HG03521 (cell line): Measurements from ENCODE around the gene RAP1A.
"Not testable (repeated sequence)": the region's sequence is repeated elsewhere in the genome, so short reads cannot be mapped to it uniquely, and the experiment has no call there.

Experiments
- ATAC-seq: cut with Tn5 transposase; IDR thresholded peaks from one replicate; pipeline ENCODE4 v1.9.1; 2021; ENCODE audit warnings: mild to moderate bottlenecking, moderate library complexity; ENCODE audit not compliant: unreplicated experiment

Gene RAP1A

GRCh38 chr1:111597426-111597825, 22.2 kb upstream of the RAP1A start:
- ATAC-seq, result no peak

- no peak for ATAC-seq
Measured at GRCh38 chr1:111598544-111598943, 21.0 kb upstream of the RAP1A start.

DNA sequence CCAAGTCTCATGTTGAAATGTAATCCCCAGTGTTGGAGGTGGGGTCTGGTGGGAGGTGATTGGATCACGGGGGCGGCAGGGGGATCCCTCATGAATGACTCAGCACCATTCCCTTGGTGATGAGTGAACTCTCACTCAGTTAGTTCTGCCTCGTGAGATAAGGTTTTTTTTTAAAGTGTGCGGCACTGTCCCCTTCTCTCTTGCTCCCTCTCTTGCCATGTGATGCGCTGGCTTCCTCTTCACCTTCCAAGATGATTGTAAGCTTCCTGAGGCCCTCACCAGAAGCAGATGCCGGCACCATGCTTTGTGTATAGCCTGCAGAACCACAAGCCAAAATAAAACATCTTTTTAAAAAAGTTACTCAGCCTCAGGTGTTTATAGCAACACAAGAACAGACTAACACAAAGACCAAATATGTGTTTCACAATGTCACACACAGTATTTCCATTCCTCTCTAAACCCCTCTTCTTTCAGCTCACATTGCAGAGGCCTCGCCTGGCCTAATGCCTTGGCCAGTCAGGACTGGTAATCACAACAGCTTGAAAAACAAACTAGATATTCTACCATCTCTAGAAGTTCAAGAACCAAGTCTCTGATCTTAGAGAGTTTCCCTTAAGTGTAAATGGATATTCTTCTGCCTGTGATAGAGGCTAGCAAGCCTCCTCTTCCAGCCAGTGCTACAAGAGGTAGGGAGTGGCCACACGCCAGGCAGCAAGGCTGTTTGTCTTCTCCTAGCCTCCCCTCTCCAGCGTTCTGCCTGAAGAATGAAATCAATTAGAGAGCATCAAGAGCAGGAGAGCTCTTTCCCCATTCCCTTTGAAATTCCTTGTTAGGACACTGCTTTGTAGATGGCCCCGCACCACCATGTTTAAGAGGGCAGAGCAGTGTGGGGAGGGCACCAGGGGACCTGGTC, 19.6 kb upstream of the RAP1A start:
- no peak for ATAC-seq

DNA sequence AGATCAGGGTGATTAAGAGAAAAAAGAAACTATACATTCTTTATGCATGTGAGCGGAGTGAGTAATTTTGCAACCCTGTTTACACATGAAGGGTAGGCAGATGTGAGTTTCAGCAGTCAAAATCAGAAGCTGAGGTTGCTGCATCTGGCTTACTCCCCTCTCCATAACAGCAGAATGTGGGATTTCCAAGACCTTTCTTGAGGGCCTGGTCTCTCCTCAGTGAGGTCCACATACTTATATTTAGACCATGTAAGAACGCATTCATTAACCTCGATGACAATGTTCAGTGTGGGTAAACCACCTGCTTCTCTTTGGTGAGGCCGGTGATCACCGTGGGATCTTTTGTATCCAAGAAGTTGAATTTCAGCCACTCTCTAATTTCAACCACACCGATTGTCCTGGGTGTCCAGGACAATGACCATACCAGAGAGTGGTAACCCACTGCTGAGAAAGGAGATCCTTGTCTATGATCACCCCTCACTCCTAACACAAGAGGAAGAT, 18.7 kb upstream of the RAP1A start:
- peak; percentile 49 for ATAC-seq

- no peak for ATAC-seq
Measured at GRCh38 chr1:111602302-111602701, 17.3 kb upstream of the RAP1A start.

DNA sequence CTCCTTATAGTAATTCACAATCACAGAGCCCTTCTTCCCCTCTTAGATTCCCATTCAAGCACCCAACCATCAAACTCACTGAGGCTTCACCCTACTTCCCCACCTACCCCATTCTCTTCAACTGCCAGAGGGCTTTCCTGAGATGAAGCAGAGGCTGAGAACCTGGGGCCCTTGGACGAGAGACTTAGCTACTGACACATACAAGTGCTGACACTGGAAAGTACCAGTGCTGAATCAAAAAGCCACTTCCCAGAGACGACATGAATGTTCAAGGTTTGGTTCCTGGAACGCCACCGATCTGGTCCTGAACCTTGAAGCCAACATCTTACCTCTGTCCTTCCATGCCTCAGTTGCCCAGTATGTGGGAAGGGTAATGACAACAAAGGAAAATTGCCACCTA, 16.6 kb upstream of the RAP1A start:
- no peak for ATAC-seq

DNA sequence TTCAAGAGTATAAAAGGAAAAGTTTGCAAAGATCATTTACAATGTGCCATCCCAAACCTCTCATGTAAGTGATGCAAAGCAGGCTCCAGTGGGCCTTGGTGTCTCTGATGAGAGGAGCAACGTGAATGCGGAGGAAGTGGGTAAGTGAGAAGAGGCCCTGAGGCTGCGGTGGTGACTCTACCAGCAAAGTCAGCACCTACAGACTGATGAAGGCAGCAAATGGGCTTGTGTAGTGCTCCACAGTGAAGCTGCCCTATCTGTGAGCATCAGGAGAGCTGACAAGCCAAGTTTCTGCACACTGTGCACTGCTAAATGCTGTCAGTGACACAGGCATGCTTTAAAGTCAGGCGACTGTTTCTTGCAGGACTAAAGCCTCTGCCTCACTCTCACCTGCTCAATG, 15.6 kb upstream of the RAP1A start:
- no peak for ATAC-seq

- ATAC-seq, result no peak
Measured at GRCh38 chr1:111604931-111605330, 14.7 kb upstream of the RAP1A start.

GRCh38 chr1:111605576-111605975, 14.0 kb upstream of the RAP1A start:
- no peak for ATAC-seq

DNA sequence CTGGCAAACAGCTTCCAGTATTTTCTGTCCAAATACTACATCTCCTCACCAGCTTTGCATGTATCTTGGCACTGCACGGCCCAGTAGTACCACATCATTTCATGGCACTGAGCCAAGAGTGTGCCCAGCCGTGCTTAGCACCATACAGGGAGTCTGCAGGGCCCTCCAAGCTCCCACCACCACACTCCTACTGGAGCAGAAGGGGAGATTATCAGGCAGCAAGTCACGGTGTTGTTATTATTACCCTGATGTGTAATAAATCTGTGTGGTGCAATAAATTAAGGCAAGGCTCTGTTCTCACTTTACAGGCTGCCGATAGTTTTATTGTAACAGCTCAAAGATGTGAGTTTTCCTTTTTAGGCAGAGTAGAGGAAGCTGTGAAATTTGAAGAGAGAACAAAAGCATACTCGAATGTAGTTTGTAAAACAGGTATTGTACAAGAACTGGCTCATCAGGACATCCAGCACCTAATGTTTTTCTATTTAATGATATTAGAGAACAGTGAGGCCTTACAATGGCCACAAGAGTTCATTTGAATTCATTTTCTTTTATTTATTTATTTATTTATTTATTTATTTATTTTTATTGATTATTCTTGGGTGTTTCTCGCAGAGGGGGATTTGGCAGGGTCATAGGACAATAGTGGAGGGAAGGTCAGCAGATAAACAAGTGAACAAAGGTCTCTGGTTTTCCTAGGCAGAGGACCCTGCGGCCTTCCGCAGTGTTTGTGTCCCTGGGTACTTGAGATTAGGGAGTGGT, 13.0 kb upstream of the RAP1A start:
- not testable (repeated sequence) for ATAC-seq

DNA sequence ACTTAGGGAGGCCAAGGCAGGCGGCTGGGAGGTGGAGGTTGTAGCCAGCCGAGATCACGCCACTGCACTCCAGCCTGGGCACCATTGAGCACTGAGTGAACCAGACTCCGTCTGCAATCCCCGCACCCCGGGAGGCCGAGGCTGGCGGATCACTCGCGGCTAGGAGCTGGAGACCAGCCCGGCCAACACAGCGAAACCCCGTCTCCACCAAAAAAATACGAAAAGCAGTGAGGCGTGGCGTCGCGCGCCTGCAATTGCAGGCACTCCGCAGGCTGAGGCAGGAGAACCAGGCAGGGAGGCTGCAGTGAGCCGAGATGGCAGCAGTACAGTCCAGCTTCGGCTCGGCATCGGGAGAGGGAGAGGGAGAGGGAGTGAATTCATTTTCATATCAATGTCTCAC, 11.1 kb upstream of the RAP1A start:
- ATAC-seq, result not testable (repeated sequence)

- ATAC-seq, result no peak
Measured at GRCh38 chr1:111611986-111612385, 7.6 kb upstream of the RAP1A start.

GRCh38 chr1:111615870-111616715, 3.5 kb upstream of the RAP1A start:
- peak; percentile 27 for ATAC-seq

DNA sequence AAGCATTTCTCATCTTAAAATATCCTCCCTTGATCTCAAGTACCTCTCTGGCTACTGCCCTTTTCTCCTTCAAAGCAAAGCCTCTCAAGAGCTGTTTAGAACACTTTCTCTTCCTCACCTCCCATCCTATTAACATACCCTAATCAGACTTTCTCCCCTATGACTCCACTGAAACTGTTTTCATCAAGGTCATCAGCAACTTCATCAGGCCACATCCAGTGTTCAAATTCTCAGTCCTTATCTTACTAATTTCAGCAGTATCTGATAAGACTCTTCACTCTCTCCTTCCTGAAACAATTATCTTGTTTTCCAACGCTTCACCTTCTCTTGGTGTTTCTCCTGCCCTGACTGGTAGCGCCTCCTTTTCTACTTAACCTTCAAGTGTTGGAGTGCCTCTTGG, 1.5 kb upstream of the RAP1A start:
- ATAC-seq, result no peak

DNA sequence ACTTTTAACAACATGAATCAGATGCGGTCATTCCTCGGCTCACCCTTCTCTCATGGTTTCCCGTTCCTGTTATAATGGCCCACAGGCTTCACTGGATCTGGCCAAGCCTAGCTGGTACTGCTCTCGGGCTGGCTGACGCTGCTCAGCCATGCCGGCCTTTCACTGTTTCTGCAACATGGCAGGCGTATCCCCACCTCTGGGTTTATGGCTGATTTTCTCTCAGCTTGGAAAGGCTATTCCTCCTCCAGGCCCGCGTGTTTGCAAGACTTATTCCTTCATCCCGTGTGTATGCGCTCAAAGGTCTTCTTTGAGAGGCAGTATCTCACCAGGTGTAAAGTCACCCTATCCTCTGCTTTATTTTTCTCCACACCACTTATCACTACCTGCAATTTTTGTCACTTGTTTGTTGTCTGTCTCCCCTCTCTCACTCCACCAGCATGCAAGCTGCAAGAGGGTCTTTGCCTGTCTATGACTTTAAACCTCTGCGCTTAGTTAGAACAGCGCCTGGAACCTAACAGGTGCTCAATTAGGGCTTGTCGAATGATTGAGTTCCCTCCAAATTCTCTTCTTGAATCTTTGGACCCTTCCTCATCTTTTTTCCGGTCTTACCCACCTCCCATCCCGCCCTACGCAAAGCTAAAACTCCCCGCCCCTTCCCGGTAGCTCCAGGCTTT, 491 bp upstream of the RAP1A start:
- ATAC-seq, result peak; percentile 5

- ATAC-seq, result no peak
Measured at GRCh38 chr1:111620441-111620971, 917 bp downstream of the RAP1A start.

- ATAC-seq, result no peak
Measured at GRCh38 chr1:111621050-111621449, 1.5 kb downstream of the RAP1A start.

- ATAC-seq, result no peak
Measured at GRCh38 chr1:111622166-111622565, 2.6 kb downstream of the RAP1A start.

- ATAC-seq, result no peak
Measured at GRCh38 chr1:111624382-111624781, 4.8 kb downstream of the RAP1A start.

DNA sequence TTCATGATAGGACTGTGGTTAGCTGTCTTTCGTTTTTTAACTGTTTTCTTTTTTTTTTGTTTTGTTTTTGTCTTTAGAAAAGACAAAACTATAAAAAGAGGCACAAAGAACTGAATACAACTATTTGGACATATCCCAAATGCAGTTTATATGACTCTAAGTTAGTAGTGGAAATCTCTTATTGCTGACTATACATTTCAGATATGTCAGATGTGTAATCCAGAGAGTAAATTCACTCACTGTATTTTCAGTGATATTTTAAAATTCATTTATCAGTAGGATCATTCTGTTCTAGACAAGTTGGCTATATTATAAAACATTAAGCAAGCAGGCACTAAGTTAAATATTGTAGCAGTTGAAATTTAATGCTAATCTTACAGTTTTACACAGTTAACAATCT, 5.7 kb downstream of the RAP1A start:
- no peak for ATAC-seq
